PC-3 (cell line): ENCODE data around the gene PIK3R5.

Experiments used
- EZH2phosphoT487 ChIP-seq: fragments of 300-600 bp; sonication (generic); IDR thresholded peaks from 2 replicates; pipeline ENCODE4 v1.6.1; 2018; ENCODE audit warnings: mild to moderate bottlenecking, antibody characterized with exemption, low read length, borderline replicate concordance
- TF ChIP-seq, protein P1 (sequence below): fragments of 300-600 bp; sonication (generic); conservative IDR thresholded peaks from 2 replicates; pipeline ENCODE4 v1.5.1; 2017; ENCODE audit warnings: antibody characterized with exemption, low read depth, mild to moderate bottlenecking, low read length

DNA sequence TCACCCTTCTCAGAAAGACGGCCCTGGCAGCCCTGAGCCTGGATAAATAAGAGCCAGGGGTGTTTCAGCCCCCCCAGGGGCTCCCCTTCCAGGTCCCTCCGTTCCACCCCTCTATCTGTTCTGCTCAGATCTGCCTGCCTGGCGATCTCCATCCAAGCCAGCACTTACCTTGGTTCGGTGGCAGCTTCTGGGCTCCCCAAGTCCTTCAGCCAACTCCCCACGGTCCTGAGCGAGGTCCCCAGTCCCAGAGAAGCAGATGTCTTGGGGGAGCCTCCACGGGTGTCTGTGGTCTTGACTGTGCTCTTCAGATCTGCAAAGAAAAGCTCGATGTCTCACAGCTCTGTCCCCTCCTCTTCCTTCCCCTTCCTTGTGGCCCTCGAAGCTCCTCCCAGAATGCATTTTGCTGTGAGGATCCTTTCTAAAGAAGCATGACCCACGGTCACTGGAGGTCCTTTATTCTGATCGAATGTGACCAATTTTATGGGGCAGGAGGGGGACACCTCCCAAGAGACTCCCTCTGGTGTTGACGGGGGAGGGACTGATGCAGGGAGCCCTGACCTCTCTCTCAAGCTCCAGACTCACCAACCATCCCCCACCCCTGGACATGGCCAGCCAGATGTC, 98.0 kb downstream of the PIK3R5 start, which contains the start of gene PIK3R6:
- TF ChIP-seq, protein P1, sequence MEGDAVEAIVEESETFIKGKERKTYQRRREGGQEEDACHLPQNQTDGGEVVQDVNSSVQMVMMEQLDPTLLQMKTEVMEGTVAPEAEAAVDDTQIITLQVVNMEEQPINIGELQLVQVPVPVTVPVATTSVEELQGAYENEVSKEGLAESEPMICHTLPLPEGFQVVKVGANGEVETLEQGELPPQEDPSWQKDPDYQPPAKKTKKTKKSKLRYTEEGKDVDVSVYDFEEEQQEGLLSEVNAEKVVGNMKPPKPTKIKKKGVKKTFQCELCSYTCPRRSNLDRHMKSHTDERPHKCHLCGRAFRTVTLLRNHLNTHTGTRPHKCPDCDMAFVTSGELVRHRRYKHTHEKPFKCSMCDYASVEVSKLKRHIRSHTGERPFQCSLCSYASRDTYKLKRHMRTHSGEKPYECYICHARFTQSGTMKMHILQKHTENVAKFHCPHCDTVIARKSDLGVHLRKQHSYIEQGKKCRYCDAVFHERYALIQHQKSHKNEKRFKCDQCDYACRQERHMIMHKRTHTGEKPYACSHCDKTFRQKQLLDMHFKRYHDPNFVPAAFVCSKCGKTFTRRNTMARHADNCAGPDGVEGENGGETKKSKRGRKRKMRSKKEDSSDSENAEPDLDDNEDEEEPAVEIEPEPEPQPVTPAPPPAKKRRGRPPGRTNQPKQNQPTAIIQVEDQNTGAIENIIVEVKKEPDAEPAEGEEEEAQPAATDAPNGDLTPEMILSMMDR: no peak
- TF ChIP-seq EZH2phosphoT487: no peak
